HG03378 (cell line): ENCODE results near the gene ZFHX3.

ENCODE experiments used
- ATAC-seq: cut with Tn5 transposase; IDR thresholded peaks from one replicate; pipeline ENCODE4 v1.9.1; 2021; ENCODE audit warnings: mild to moderate bottlenecking, moderate library complexity; ENCODE audit not compliant: unreplicated experiment

Gene ZFHX3

DNA sequence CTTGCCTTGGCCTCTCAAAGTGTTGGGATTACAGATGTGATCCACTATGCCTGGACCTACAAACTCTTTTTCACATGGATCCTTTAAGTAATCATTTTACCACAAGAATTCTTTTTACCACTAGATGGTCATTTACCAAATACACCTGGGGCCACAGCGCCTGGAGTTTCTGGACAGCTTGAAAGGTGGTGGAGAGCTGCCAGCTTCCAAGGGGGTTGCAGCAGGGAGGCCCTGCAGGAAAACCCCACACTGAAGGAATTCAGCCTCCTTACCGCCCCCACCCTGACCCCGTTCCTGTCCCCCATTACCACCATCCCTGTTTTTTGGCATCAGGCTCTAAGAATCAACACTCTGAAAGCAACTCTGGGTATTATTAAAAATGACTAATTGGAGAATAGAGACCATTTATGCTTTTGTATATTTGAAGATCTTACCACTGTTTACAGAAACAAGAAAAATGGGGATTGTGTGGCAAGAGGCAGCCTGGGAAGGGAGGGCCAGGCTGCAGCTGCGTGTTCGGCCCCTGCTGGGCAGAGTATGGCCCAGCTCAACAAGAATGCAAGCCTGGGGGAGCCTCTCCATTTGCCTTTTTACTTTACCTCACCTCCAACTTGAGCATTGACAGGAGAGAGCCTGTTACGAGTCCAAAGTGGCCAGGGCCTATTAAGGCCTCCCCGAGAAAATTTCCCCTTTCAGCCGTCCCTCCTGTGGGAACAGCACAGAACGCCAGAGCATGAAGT is 209.9 kb downstream of the ZFHX3 start:
- no peak for ATAC-seq

DNA sequence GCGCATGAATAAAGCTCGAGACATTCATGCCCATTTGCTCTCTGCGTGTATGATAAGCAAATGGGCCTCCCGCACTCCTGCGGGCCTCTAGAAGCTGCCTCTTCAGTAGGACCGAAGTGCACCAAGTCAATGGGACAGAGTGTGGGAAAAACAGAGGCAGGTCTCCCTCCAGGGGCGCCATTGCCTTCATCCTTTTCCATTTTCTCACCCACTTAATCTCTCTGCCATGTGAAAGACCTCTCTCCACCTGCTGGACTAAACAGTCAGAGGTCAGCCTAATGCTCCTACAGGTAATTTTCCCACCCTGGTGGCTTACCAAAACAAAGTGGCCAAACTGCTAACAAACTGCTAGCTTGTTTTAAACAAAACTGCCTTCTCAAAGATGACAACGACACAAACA is 210.9 kb downstream of the ZFHX3 start:
- ATAC-seq, result no peak

DNA sequence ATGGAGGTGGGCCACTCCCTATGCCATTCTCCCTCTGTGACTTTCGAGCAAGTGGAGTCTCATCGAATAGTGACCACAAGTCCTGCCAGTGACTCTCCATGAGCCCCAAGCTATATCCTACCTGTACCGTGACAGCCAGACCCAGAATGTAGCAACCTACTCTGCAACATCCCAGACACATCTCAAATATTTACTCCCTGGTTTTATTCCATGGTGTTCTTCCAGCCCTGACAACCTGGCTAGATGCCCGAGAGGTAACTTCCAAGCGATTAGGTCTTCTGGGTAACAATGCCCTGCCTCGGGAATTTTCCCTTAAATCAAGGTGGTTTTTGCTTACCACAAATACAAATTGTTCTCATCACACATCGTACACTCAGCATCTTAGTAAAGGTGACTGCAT is 211.7 kb downstream of the ZFHX3 start:
- ATAC-seq, result no peak

DNA sequence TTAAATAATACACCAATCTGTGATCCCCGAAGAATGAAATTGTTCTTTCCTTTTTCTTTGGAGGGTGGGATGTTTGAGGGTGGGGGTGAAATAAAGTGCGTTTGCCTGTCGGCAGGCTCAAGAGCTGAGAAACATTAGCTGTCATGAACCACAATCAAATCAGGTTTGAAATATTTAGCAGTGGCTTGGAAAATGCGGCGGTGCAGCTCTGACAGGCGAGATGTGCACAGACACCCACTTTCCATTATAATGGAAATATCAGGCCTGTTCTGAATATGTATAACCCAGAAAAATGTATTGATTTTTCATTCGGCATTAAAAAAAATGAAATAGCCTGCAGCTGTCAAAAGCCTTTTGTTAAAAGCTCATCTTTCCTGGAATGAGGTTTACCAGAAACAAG is 212.8 kb downstream of the ZFHX3 start:
- ATAC-seq, result no peak

DNA sequence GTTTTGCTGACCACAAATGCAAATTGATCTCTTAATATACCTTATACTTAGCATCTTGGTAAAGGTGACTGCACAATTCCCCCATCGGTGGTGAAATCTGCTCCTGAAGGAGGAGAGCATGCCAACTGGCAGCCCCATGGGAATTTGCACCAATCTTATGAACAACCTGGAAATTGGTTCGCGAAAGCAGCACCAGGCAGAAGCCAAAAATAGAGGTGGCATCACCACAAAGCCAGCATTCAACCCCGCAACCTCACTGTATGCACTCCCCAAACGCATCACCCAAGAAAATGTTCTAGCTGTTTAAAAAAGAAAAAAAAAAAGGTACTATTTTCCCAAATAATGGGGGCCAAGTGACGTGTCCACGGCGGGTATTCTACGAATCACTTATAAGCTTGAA is 213.4 kb downstream of the ZFHX3 start:
- ATAC-seq, result no peak

DNA sequence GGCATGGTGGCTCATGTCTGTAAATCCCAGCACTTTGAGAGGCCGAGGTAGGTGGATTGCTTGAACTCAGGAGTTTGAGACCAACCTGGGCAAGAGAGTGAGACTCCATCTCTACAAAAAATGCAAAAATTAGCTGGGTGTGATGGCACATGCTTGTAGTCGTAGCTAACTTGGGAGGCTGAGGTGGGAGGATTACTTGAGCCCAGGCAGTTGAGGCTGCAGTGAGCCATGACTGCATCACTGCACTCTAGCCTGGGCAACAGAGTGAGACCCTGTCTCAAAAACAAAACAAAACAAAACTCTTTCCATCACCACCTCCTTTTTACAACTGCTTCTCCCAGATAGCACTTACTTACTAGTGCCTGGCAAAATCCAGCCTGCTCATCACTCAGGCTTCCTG is 214.0 kb downstream of the ZFHX3 start:
- no peak for ATAC-seq

DNA sequence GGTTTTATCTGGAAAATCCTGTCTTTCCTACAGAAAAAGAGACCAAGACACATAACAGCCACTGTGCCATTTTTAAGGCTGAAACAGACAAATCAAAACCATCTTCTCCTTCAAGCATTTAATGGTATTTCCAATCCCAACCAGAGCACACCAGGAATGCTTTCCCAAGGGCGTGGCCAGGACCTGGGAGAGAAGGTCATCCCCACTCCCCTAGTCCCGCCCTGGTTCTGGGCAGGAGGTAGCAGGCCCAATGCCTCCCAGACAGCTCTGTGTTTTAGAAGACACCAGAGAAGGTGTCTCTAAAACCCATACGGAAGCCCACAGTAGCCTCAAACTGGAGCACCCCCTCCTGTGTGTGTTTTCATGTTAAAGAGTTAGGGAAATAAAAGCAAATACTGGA is 214.4 kb downstream of the ZFHX3 start:
- ATAC-seq, result no peak

DNA sequence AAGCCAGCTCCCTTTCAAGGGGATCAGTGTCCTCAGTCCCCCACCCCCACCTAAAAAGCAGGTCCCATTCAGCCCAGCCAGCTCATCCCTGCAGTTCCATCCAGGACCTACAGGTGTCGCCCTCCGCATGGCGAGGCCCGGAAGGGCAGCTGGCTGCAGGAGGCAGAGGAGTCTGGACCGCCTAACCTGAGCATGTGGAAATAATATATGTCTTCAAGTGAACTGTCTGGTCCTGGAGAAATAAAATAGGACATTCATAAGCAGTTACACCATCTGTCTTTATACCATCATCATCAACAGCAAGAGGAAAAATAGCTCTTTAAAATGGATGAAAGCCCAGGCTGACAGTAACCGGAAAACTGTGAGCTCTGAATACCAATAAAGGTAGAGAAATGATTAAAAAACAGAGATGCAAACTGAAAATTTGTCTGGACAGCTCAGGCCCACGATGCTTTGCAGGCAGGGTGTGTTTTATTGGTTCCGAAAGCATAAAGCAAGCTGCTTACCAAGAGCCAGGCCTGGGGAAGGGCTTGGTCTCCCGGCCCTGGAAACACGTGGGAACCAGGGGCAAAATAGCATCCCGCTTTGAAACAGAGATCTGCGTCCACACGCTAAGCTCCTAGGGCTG is 215.2 kb downstream of the ZFHX3 start:
- ATAC-seq, result peak; percentile 53

DNA sequence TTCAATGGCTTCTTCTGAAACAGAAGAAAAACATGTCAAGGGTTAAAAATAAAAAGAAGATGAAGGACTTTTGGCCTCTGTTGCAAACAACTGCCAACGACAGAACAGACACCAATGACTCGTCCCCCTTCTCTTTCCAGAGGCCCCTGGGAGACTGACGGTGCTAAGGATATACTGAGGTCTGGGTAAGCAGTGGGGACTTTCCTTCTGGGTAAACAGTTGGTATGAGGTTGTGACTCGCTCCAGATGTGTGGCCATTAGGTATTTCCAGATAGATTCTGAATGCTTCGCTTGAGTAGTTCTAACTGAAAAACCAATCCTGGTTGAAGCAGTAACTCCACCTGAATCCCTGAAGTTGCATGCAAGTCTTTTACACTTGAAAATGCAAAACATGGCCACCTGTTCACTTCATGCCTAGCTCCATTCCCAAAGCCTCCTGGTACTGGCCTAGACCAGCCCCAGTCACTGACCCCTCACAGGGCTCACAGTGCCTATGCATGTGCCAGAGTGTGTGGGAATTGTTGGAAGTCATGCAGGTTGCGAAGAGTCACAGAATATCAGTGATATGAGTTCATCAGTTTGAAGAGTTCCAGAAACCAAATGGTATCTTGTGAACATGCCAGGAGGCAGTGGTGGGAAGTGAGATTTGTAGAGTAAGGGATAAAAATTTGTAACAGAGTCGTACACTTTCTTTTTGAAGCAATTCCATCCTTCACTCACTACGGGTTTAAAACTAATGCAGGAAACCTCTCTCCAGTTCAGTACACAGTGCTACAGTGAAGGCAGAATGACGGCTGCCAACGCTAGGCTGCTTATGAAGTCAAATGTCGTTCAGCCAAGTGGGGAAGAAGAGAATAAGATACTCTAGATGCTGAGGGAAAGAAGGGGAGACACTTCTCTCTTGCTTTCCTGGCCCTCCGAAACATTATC is 217.8 kb downstream of the ZFHX3 start:
- no peak for ATAC-seq

DNA sequence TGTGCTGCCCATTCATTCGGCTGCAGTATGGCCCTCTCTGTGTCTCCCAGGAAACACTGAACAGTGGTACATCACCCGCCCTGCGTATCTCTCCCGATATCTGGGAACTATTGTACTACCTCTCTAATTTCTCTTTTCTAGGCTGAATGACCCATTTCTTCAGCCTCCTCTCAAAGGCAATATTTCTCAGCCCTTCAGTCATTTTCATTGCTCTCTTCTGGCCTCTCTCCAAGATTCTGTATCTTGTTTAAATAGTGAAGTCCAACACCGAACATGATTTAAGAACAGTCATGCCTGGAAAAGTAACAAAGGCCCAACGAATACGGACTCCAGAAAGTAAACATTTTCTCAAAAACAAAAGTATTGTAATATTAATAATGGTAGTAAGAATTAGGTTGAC is 220.1 kb downstream of the ZFHX3 start:
- ATAC-seq, result no peak

DNA sequence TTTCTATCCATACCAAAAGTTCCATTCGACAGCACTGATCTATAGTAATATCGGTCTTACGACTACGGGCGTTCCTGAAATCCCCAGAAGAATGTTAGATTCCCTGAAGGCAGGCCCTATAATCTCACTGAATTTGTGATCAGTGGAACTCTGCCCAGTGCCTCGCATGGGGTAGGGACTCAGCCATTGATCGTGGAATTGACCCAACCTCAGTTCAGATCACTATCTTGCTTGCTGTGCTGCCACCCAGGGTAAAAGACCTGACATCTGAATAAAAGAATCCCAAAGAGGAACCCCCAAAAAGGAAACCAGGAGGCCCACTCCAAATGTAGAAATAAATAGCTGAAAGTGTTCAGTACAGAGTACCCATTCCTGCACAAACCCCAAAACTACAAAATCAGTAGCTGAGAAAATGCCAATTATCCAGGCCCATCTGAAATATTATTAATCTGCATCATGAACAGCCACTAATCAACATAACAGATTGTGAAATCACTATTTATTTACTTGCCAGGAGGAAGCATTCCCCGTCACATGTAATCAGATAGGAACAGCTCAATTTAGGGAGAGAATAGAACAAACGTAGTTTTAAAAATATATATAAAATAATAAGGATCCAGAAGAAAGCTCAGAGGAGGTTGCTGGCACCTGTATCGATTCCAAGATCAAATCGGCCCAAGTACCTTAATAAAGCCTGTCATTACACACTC is 221.9 kb downstream of the ZFHX3 start:
- ATAC-seq, result no peak

DNA sequence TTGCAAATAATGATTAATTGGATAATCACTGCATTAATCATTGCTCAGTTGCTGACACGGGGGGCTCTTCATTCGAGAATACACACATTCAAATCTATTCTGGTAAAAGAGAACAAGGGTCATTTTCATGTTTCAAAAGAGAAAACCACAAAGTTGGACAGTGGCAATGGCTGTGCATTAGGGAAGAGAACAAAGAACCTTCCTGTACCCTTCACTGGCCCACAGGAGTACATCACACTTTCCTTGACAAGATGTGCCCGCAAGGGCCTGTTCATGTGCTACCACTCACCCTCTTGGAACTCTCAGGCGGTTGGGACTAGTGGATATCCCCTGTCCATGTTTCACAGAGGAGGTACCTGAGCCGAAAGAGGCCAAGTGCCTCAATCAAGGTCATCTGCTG is 223.2 kb downstream of the ZFHX3 start:
- no peak for ATAC-seq

DNA sequence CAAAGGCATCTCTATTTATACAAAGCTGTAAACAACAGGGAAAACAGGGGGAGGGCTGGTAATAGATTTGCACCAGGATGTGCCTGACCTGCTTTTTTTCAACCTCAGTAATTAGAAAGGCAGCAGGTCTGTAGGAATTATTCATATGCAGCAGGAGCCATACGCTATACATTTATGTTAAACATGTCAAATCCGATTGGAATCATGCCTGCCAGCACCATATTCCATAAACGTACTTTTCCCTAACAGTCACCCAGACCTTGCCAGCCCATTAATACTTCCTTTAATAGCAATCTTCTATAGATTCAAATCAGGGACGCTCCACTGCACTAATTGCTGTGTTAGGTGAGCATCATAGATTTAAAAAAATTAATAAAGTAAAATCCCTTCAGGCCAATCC is 223.9 kb downstream of the ZFHX3 start:
- ATAC-seq, result no peak

DNA sequence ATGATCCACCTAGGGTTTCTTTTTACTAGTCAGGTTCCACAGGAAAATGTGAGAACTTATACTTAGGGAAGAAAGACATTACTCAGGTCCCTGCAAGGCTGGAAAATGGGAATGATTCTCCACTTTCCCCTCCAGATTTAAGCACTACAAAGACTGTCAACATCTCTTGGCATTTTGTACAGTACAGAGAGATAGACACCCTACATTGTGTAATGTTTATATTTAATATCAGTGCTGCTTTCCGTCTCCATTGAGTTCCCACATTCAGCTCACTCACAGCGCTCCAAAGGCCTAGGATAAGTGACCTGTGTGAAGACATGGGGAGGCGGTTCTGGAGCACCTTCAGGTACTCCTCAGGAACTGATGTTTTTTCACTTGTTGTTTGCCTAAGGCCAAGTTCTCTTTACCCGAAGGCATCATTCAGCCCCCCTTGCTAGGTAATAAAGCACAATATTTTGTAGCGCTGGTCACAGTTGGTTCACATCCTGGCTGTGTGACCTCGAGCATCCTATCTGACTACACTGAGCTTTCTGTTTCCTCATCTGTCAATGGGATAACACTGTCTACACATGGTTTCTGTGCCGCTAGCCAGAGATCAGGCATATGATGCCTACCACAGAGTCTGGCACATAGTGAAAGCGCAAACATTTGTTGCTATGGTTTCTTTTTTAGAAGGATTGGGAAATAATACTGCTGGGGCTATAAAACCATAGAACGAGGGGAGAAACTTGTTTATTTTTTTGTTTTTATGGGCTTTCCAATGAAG is 226.6 kb downstream of the ZFHX3 start:
- no peak for ATAC-seq

DNA sequence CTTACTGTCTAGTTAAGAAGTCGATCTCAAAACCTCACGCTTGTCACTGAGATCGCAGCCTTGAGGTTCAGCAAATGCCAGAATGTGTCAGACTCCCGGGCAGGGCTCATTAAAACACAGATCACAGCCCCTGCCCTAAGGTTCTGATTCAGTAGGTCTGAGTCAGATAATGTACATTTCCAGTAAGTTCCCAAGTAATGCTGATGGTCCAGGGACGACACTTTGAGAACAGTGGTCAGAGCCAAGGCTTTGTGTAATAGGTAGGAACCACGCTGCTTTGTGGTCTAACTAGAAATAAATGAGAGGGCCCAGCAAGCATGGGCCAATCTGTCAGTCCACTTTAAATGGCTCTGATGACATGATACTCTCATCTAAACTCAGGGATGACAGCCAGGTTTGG is 228.6 kb downstream of the ZFHX3 start:
- no peak for ATAC-seq

DNA sequence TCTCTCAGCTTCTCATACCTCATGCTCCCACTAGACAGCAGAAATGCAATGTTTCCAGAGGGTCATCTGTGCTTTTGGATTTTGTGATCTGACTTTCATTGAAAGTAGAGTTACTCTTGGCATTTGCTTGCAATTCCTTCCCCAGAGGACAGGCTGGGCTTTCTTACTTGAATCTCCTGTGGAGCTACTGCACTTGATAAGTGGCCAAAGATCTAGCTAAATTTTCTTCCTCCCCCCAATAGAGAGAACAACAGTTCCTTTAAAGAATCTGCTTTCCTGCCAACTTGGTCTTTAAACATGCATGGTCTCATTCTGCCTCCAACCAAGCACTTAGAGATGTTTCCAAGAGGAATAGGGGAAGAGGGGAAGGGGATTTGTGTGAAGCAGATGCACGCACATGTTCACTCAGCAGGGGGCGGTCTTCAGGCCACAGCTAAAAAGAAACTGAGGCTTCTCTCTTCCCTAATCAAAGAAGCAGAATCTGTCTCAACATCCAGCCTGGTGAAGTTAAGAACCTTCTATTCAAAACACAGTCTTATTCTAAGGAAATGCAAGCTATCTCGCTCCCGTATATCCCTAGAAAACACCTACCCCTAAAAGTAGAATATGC is 229.6 kb downstream of the ZFHX3 start:
- ATAC-seq, result no peak

DNA sequence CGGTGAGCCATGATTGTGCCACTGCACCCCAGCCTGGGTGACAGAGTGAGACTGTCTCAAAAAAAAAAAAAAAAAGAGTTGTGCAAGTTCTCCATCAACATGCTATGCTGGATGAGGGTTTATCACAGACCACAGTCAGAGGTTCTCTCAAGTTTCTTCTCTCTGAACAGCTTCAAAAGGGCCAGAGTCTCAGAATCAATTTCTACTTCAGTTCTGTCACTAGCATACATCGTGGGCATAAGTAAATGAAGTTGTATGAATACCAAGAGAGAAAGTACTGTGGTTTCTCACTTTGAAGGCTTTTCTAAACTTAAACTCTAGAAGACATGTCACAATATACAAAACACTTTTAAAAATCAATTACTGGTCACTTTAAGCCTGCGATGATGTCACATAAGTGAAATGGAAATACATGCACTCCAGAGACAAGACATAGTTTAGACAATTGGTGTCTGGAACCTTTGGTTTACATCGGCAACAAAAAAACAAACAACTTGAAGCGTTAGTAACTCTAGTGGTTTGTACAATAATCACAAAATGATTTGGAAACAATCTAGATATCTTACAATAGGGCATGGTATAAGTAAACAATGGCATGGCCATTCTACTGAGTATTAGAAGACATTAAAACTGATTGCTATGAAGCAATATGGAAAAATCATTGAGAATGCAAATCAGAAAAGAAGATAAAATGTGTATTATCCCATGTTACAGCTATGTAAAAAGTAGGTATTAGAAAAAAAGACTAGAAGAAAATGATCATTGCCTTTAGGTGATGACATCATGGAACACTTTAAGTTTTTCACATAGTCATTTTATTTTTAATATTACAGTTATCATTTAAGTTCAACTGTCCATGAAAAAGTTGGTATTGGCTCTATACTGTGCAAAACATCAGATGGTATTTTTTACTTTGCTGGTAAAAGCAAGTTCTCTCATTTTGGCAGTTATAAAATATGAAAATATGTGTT is 232.3 kb downstream of the ZFHX3 start:
- no peak for ATAC-seq

DNA sequence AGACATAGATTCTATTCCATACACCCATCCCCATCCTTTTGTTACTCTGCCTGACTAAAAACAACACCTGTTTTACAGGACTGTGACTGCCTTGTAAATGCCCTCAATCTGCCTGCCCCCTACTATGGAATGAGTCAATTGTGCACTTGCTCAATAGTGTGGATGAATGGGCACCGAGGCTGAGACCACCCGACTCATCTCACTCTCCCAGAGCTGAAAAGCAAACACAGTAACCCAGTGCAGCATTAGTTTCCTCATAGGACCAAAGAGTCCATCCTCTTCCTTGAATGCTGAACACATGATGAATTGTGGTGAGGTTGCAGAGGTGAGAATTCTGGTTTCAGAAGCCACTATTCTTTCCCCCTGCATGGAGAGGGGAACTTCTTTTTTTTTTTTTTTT is 233.7 kb downstream of the ZFHX3 start:
- ATAC-seq, result no peak

DNA sequence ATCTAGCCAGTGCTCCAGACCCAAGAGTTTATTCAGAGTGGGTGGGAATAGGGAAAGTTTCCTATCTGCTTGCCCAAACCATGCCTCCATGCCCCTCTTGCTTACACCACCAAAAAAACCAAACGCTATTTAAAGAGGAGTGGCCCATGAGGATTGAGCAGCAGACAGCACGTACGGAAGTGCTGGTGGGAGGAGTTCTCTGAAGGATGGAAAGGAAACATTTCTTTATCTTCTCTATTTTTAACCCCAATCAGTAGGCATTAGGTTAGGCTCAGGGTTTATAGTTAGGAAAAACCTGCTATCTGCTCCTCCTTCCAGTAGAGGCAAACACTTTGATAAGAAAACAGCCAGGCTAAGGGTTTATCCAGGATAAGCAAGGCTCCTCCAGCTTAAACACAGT is 235.3 kb downstream of the ZFHX3 start:
- no peak for ATAC-seq
